Embryonic facial prominence (tissue), 1 donor: ENCODE measurements around the gene KRTAP13-1.

Experiments
- DNase-seq: peaks from one replicate; pipeline ENCODE4 v3.0.0-alpha.2; 2016; ENCODE audit errors: extremely low spot score

Gene KRTAP13-1

GRCh38 chr21:30395731-30396130 is at the start of gene KRTAP13-1:
Gene KRTAP13-1, plus strand, starts transcription at chr21:30396031. Its CDS starts 56 bp downstream, at chr21:30396087.
- no peak for DNase-seq

GRCh38 chr21:30348506-30348905 is 47.3 kb upstream of the KRTAP13-1 start, which contains the start of gene KRTAP23-1:
Gene KRTAP23-1, minus strand, starts transcription at chr21:30348606. Its CDS starts 0 bp downstream, at chr21:30348606.
- no peak for DNase-seq

GRCh38 chr21:30349572-30349971 is 46.3 kb upstream of the KRTAP13-1 start:
- DNase-seq: no peak

GRCh38 chr21:30351534-30351933 is 44.3 kb upstream of the KRTAP13-1 start:
- no peak for DNase-seq

- no peak for DNase-seq
Observed at GRCh38 chr21:30354308-30355005, 41.4 kb upstream of the KRTAP13-1 start.

- no peak for DNase-seq
Observed at GRCh38 chr21:30355906-30356305, 39.9 kb upstream of the KRTAP13-1 start.

GRCh38 chr21:30372139-30372770 is 23.6 kb upstream of the KRTAP13-1 start, which contains the start of gene KRTAP13-2:
Gene KRTAP13-2, minus strand, starts transcription at chr21:30372271. Its CDS starts 58 bp downstream, at chr21:30372213.
- no peak for DNase-seq

GRCh38 chr21:30382201-30382600 is 13.6 kb upstream of the KRTAP13-1 start:
- no peak for DNase-seq

GRCh38 chr21:30391492-30392025 is 4.3 kb upstream of the KRTAP13-1 start:
- DNase-seq: no peak

GRCh38 chr21:30408782-30409494 is 13.1 kb downstream of the KRTAP13-1 start:
- DNase-seq: no peak

- DNase-seq: no peak
Observed at GRCh38 chr21:30415993-30416392, 20.2 kb downstream of the KRTAP13-1 start.

- no peak for DNase-seq
Observed at GRCh38 chr21:30425826-30426225, 30.0 kb downstream of the KRTAP13-1 start, which contains the start of gene KRTAP13-3. Gene KRTAP13-3, minus strand, starts transcription at chr21:30425926. Its CDS starts 14 bp downstream, at chr21:30425912.

- no peak for DNase-seq
Observed at GRCh38 chr21:30426731-30427130, 30.9 kb downstream of the KRTAP13-1 start.

GRCh38 chr21:30430170-30430655 is 34.4 kb downstream of the KRTAP13-1 start, which contains the start of gene KRTAP13-4:
Gene KRTAP13-4, plus strand, starts transcription at chr21:30430220. Its CDS starts 56 bp downstream, at chr21:30430276.
- DNase-seq: no peak

GRCh38 chr21:30434033-30434631 is 38.3 kb downstream of the KRTAP13-1 start:
- DNase-seq: no peak

- DNase-seq: no peak
Observed at GRCh38 chr21:30437010-30437565, 41.3 kb downstream of the KRTAP13-1 start.

- no peak for DNase-seq
Observed at GRCh38 chr21:30439975-30440374, 44.1 kb downstream of the KRTAP13-1 start, which contains the start of gene KRTAP15-1. Gene KRTAP15-1, plus strand, starts transcription at chr21:30440275. Its CDS starts 53 bp downstream, at chr21:30440328.

GRCh38 chr21:30443226-30443625 is 47.4 kb downstream of the KRTAP13-1 start:
- no peak for DNase-seq

- DNase-seq: no peak
Observed at GRCh38 chr21:30444204-30444603, 48.4 kb downstream of the KRTAP13-1 start.
